Aorta (tissue), 5 donors: ENCODE measurements around the gene NPAT. TPM values are rescaled to one million over a fixed set of nuclear protein-coding genes. Genes with fewer than 3 reads are reported as not detected.
"Not testable (repeated sequence)": the region's sequence is repeated elsewhere in the genome, so short reads cannot be mapped to it uniquely, and the experiment has no call there.

Experiments used
- ATAC-seq: fragments of 200-7000 bp; cut with Tn5 transposase; one replicate; pipeline ENCODE4 v1.9.1; 2022; ENCODE audit warnings: moderate library complexity; ENCODE audit not compliant: low FRiP score
- DNase-seq, 2 donors: peaks; one replicate each; pipeline ENCODE4 v3.0.0-alpha.2; 2020
- H3K27ac ChIP-seq, 2 donors: one replicate each; pipeline ENCODE4 v1.5.1; 2013; ENCODE audit warnings: low read length in 2 of 2, mild to moderate bottlenecking in 2 of 2, moderate library complexity in 2 of 2, control low read depth in 1 of 2, inconsistent platforms in 1 of 2, low read depth in 1 of 2
- H3K27me3 ChIP-seq, 2 donors: one replicate each; pipeline ENCODE4 v1.6.1; 2013; ENCODE audit warnings: control low read depth in 1 of 2, low read length in 1 of 2, mild to moderate bottlenecking in 1 of 2, moderate library complexity in 1 of 2; ENCODE audit not compliant: insufficient read depth in 2 of 2, control insufficient read depth in 1 of 2
- H3K36me3 ChIP-seq, 2 donors: one replicate each; pipeline ENCODE4 v1.6.1; 2013; ENCODE audit warnings: control low read depth in 1 of 2, low read length in 1 of 2, mild to moderate bottlenecking in 1 of 2; ENCODE audit not compliant: insufficient read depth in 2 of 2, control insufficient read depth in 1 of 2
- H3K4me1 ChIP-seq, 2 donors: one replicate each; pipeline ENCODE4 v1.6.1; 2013; ENCODE audit warnings: low read length in 2 of 2, control low read depth in 1 of 2, mild to moderate bottlenecking in 1 of 2, moderate library complexity in 1 of 2; ENCODE audit not compliant: insufficient read depth in 2 of 2, control insufficient read depth in 1 of 2
- H3K4me3 ChIP-seq, 2 donors: one replicate each; pipeline ENCODE4 v1.5.1; 2013; ENCODE audit warnings: low read length in 2 of 2, control low read depth in 1 of 2, mild to moderate bottlenecking in 1 of 2
- H3K9me3 ChIP-seq: one replicate; pipeline ENCODE4 v1.6.1; 2013; ENCODE audit warnings: mild to moderate bottlenecking, low read length; ENCODE audit not compliant: control insufficient read depth
- WGBS, 2 donors: extraction: QIAGEN DNeasy Blood & Tissue Kit; methylation state at CpG; one replicate each; pipeline ENCODE4 v1.1.7; 2013; 5-methylcytosine and 5-hydroxymethylcytosine counted together
- intact Hi-C, 2 donors: fragments of 100-400 bp; cut with DNase I; formaldehyde crosslinking; loops; one replicate each; pipeline versions ENCODE4 v1.14.2 to v1.15.0; 2022
- polyA plus RNA-seq, 2 donors: library from polyadenylated mRNA; stranded (reverse); fragments of 200-250 nt; gene quantifications; one replicate each; pipeline ENCODE4 v1.2.3, GENCODE V29; 2013
- total RNA-seq, 2 donors: library from RNA; stranded (reverse); fragmentation: NEBNext Ultra II Directional; extraction: Animal tissue kit (Norgen Biotek cat#: 25700); gene quantifications; one replicate each; pipeline ENCODE4 v1.2.1, GENCODE V29; 2021
- donor health status: healthy with polysubstance abuse.
- donor health status: Bipolar disorder and iron deficiency.
- donor health status: DM: no; HTN: no; CAD: no.
- donor health status: DM: no; HTN: no; CAD: no.
- donor health status: DM: yes; HTN: yes; CAD: no.

NPAT gene
- total and polyA plus RNA-seq, 4 donors: 1.3 to 18.1 (median 8.4) TPM

DNA sequence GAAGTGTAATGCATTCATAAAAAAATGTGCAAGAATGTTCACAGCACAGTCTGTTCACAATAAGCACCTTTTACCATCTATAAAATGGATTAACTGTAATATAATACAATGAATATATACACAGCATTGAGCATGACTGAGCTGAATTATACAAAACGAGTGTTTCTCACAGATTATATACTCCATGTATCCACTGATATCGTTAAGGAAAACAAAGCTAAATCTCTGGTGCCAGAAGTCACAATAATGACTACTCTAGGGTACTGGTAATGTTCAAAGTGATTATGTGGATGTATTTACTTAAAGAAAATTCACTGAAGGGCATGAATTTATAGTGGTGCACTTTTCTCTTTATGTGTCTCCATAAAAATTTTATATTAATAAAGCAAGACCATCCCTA lies 67.8 kb downstream of the NPAT start:
- intact Hi-C loops: no loop called here
- Histone ChIP-seq H3K4me1 (no peaks in the 10 kb centered on the region), H3K9me3 (no peaks in the 10 kb centered on the region), H3K27me3 (no peaks in the 10 kb centered on the region), H3K27ac (no peak overlapping the region), H3K4me3 (no peak overlapping the region), H3K36me3 (peaks cover 0 to 1% of the 10 kb centered on the region in 2 donors)
- 43 to 59% methylated on average over 2 of the region's 2 CpGs for WGBS, 2 donors
- ATAC-seq: no peak
- DNase-seq: no peak

- intact Hi-C loops: no loop called here
- 41 to 48% methylated on average over 3 of the region's 3 CpGs for WGBS, 2 donors
- ATAC-seq (no peak), DNase-seq (no peak)
- no peaks in the 10 kb centered on the region for H3K9me3 ChIP-seq
- peaks cover 0 to 7% of the 10 kb centered on the region in 2 donors for H3K36me3 ChIP-seq
- H3K27me3 ChIP-seq: no peaks in the 10 kb centered on the region
- H3K27ac ChIP-seq: no peak overlapping the region
- no peaks in the 10 kb centered on the region for H3K4me1 ChIP-seq
- no peak overlapping the region for H3K4me3 ChIP-seq
These were observed 73.9 kb downstream of the NPAT start for GRCh38 chr11:108148556-108148955.

DNA sequence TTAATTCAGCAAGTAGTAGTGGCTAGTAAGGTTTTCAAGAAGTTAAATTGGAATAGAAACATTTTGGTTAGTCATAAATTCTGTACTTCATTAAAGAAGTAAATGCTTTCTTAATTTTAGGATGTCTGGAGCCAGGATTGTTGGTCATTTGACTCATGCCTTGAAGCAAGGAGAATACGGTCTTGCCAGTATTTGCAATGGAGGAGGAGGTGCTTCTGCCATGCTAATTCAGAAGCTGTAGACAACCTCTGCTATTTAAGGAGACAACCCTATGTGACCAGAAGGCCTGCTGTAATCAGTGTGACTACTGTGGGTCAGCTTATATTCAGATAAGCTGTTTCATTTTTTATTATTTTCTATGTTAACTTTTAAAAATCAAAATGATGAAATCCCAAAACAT lies 75.3 kb downstream of the NPAT start:
- H3K4me1 ChIP-seq: no peaks in the 10 kb centered on the region
- H3K4me3 ChIP-seq: no peak overlapping the region
- intact Hi-C loops: no loop called here
- WGBS, 2 donors: 46 to 48% methylated on average over 1 of the region's 1 CpG
- DNase-seq: no peak
- H3K36me3 ChIP-seq: peaks cover 0 to 10% of the 10 kb centered on the region in 2 donors
- H3K27ac ChIP-seq: no peak overlapping the region
- H3K27me3 ChIP-seq: no peaks in the 10 kb centered on the region
- H3K9me3 ChIP-seq: no peaks in the 10 kb centered on the region
- ATAC-seq: no peak

GRCh38 chr11:108144615-108145014 lies 77.8 kb downstream of the NPAT start:
- no peak for ATAC-seq
- 87 to 90% methylated on average over 3 of the region's 3 CpGs for WGBS, 2 donors
- Histone ChIP-seq H3K27me3 (no peaks in the 10 kb centered on the region), H3K27ac (no peak overlapping the region), H3K4me3 (no peak overlapping the region), H3K9me3 (no peaks in the 10 kb centered on the region), H3K36me3 (peaks cover 9 to 11% of the 10 kb centered on the region in 2 donors), H3K4me1 (no peaks in the 10 kb centered on the region)
- intact Hi-C loops: no loop called here
- DNase-seq: no peak

GRCh38 chr11:108142304-108142703 lies 80.1 kb downstream of the NPAT start:
- H3K27me3 ChIP-seq: no peaks in the 10 kb centered on the region
- H3K36me3 ChIP-seq: peaks cover 9% of the 10 kb centered on the region in 2 donors
- no peak for DNase-seq
- ATAC-seq: no peak
- H3K9me3 ChIP-seq: no peaks in the 10 kb centered on the region
- H3K4me1 ChIP-seq: no peaks in the 10 kb centered on the region
- intact Hi-C loops: no loop called here
- WGBS, 2 donors: 95% methylated on average over 7 of the region's 7 CpGs
- H3K4me3 ChIP-seq: no peak overlapping the region
- H3K27ac ChIP-seq: no peak overlapping the region

GRCh38 chr11:108137212-108137611 lies 85.2 kb downstream of the NPAT start:
- DNase-seq (no peak), ATAC-seq (no peak)
- no peaks in the 10 kb centered on the region for H3K4me1 ChIP-seq
- intact Hi-C loops: no loop called here
- no peak overlapping the region for H3K4me3 ChIP-seq
- peaks cover 2 to 9% of the 10 kb centered on the region in 2 donors for H3K36me3 ChIP-seq
- WGBS, 2 donors: 96 to 100% methylated on average over 1 of the region's 1 CpG
- H3K27ac ChIP-seq: no peak overlapping the region
- H3K27me3 ChIP-seq: no peaks in the 10 kb centered on the region
- H3K9me3 ChIP-seq: no peaks in the 10 kb centered on the region

GRCh38 chr11:108135845-108136544 lies 86.4 kb downstream of the NPAT start:
- no peak overlapping the region for H3K4me3 ChIP-seq
- peaks cover 0 to 7% of the 10 kb centered on the region in 2 donors for H3K36me3 ChIP-seq
- no peak for ATAC-seq
- H3K27me3 ChIP-seq: no peaks in the 10 kb centered on the region
- no peak overlapping the region for H3K27ac ChIP-seq
- intact Hi-C loops: no loop called here
- no peak for DNase-seq
- 63 to 73% methylated on average over 2 of the region's 2 CpGs for WGBS, 2 donors
- peaks cover 0 to 1% of the 10 kb centered on the region in 2 donors for H3K4me1 ChIP-seq
- no peaks in the 10 kb centered on the region for H3K9me3 ChIP-seq

- intact Hi-C loops, ATAC-seq, DNase-seq, H3K4me1 ChIP-seq, H3K4me3 ChIP-seq, H3K36me3 ChIP-seq, H3K27me3 ChIP-seq, H3K27ac ChIP-seq, H3K9me3 ChIP-seq: not testable (repeated sequence)
- 92 to 95% methylated on average over 2 of the region's 2 CpGs for WGBS, 2 donors
These were observed 89.4 kb downstream of the NPAT start for GRCh38 chr11:108132993-108133538.

DNA sequence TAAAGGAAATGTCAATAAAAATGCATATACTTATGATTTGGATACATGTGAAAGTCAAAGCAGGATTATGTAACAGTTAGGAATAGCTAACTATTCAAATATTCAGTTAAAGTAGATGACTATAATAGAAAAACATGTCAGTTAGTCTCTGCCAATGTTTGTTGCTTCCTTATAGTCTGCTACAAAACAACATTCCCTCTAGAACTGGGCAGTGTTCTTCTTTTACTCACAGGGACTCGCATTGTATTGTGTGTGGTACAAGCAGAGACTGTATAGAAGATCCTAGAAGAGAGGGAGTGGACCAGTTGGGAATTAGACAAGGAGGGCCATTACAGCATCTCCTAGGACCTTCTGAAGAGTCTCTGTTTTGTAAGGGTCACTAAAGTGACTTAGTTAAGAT lies 90.4 kb downstream of the NPAT start:
- H3K36me3 ChIP-seq: no peaks in the 10 kb centered on the region
- ATAC-seq (no peak), DNase-seq (no peak)
- intact Hi-C loops: no loop called here
- no peak overlapping the region for H3K4me3 ChIP-seq
- 89 to 95% methylated on average over 1 of the region's 1 CpG for WGBS, 2 donors
- no peaks in the 10 kb centered on the region for H3K27me3 ChIP-seq
- H3K4me1 ChIP-seq: peaks cover 1 to 2% of the 10 kb centered on the region in 2 donors
- no peaks in the 10 kb centered on the region for H3K9me3 ChIP-seq
- H3K27ac ChIP-seq: no peak overlapping the region
